Embryonic facial prominence (tissue), 1 donor: ENCODE results near the gene PIK3AP1.
"Not testable (repeated sequence)": the region's sequence is repeated elsewhere in the genome, so short reads cannot be mapped to it uniquely, and the experiment has no call there.

Source experiments
- DNase-seq: peaks from one replicate; pipeline ENCODE4 v3.0.0-alpha.2; 2016; ENCODE audit errors: extremely low spot score

The PIK3AP1 gene

GRCh38 chr10:96720422-96721206 lies at the start of gene PIK3AP1:
TSS of gene PIK3AP1 (minus strand) at chr10:96720514. CDS start at chr10:96720394, 120 bp downstream.
- DNase-seq, result no peak

GRCh38 chr10:96768136-96768535 lies 47.8 kb upstream of the PIK3AP1 start:
- no peak for DNase-seq

GRCh38 chr10:96767611-96768010 lies 47.3 kb upstream of the PIK3AP1 start:
- DNase-seq, result no peak

- DNase-seq, result no peak
Measured at GRCh38 chr10:96765406-96766240, 45.3 kb upstream of the PIK3AP1 start.

- no peak for DNase-seq
Measured at GRCh38 chr10:96764425-96765060, 44.2 kb upstream of the PIK3AP1 start.

GRCh38 chr10:96758423-96758822 lies 38.1 kb upstream of the PIK3AP1 start:
- DNase-seq, result no peak

GRCh38 chr10:96756111-96756903 lies 36.0 kb upstream of the PIK3AP1 start:
- DNase-seq, result no peak

- DNase-seq, result no peak
Measured at GRCh38 chr10:96753956-96754355, 33.6 kb upstream of the PIK3AP1 start.

GRCh38 chr10:96752375-96752774 lies 32.1 kb upstream of the PIK3AP1 start:
- no peak for DNase-seq

GRCh38 chr10:96750316-96750715 lies 30.0 kb upstream of the PIK3AP1 start:
- not testable (repeated sequence) for DNase-seq

- no peak for DNase-seq
Measured at GRCh38 chr10:96747734-96748550, 27.6 kb upstream of the PIK3AP1 start.

GRCh38 chr10:96746503-96746902 lies 26.2 kb upstream of the PIK3AP1 start:
- DNase-seq, result no peak

GRCh38 chr10:96745950-96746349 lies 25.6 kb upstream of the PIK3AP1 start:
- DNase-seq, result no peak

GRCh38 chr10:96743988-96744585 lies 23.8 kb upstream of the PIK3AP1 start:
- DNase-seq, result no peak

- DNase-seq, result not testable (repeated sequence)
Measured at GRCh38 chr10:96741557-96741956, 21.2 kb upstream of the PIK3AP1 start.

- DNase-seq, result no peak
Measured at GRCh38 chr10:96740579-96741281, 20.4 kb upstream of the PIK3AP1 start.

GRCh38 chr10:96740141-96740540 lies 19.8 kb upstream of the PIK3AP1 start:
- no peak for DNase-seq

- not testable (repeated sequence) for DNase-seq
Measured at GRCh38 chr10:96737307-96737902, 17.1 kb upstream of the PIK3AP1 start.

GRCh38 chr10:96724621-96725020 lies 4.3 kb upstream of the PIK3AP1 start:
- no peak for DNase-seq
